GM12874 (cell line): ENCODE results near the gene CTNNA2.
A peak's percentile ranks its signal among the peaks of the same experiment; 100 is the strongest.

ENCODE experiments used
- CTCF ChIP-seq: IDR thresholded peaks from 2 replicates; pipeline ENCODE4 v1.5.1; 2011; ENCODE audit warnings: low read depth, mild to moderate bottlenecking, control low read depth, low read length, moderate library complexity; ENCODE audit not compliant: insufficient read depth

The CTNNA2 gene

DNA sequence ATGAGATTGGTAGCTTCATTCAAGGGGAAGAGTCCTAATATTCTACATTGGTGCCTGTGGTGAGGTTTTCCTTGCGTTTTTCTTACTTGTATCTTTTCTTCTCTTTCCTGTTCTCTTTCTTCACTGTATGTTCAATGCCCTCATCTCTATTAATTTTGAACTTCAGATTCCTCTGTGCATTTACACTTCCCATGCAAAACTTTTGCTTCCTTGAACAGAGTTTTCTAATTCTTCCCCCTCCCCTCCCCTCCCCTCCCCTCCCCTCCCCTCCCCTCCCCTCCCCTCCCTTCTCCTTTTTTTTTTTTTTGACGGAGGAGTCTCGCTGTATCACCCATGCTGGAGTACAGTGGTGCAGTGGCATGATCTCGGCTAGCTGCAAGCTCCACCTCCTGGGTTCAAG lies 403.4 kb downstream of the CTNNA2 start:
- TF ChIP-seq CTCF: no peak

DNA sequence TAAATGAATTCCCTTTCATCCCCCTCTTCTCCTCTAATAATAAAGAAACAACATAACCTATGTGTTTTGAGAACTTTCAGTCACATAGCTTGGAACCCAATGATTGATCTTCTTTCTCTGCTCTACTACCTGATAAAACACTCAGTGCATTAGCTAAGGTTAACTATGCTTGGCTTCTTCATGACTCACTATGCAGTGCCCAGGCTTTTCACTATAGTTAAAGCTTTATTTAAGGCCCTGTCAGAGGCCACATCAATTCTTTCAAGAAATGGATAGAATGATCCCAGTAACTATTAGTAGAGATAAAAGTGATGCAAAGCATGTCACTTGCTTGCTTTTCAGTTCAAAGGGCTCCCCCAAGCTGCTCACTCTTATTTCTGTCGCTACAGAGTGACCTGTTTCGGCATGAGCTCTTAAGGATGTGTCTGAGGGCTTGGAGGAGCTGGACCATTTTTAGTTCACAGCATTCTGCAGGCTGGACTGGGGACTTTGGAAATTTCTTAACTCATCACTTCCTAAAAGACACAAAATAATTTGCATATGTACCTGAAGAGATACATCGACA lies 407.7 kb downstream of the CTNNA2 start:
- no peak for TF ChIP-seq CTCF

DNA sequence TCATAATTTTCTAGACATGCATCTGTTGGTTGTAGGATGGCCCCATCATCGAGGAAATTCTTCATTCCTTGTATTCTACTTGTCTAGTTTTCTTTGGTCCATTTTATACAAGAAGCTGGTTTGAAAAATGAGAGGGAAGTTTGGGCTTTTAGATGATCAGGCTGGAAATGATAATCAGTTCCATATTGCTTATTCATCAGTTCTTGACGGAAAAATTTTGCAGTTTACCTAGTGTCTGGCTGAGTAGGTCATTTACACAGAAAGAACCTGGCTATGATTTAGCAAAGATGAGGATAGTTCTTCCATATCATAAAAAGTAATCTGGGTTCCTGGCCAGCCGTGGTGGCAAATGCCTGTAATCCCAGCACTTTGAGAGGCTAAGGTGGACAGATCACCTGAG lies 416.8 kb downstream of the CTNNA2 start:
- no peak for TF ChIP-seq CTCF

DNA sequence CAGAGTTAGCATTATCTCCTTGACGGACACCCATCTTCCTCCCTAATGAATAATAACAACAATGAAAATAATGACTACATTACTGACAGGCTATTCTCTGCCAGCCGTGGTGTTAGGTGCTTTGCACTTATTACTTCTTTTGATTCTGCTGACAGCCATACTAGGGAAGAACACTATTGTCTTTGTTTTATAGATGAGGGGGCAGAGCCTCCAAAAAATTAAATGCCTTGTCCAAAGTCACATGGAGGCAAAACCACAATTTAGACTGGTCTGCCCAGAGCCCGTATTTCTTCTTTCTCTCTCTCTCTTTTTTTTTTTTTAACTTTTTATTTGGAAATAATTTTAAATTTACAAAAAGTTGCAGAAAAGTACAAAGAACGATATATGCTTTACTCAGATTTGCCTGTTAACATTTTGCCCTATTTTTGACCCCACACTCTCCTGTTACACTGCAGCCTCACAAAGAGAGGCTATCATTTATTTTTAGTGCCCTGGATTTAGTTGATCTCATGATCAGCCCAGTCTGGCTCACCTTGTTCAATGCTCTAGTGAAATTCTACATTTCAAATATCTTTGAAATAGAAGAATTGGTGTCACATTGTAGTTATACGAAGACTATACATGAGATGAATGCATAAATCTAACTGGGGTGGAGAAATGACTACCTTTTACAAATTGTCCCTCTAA lies 422.3 kb downstream of the CTNNA2 start:
- TF ChIP-seq CTCF: no peak

GRCh38 chr2:79935771-79936657 lies 423.2 kb downstream of the CTNNA2 start:
- peak; percentile 69 for TF ChIP-seq CTCF

DNA sequence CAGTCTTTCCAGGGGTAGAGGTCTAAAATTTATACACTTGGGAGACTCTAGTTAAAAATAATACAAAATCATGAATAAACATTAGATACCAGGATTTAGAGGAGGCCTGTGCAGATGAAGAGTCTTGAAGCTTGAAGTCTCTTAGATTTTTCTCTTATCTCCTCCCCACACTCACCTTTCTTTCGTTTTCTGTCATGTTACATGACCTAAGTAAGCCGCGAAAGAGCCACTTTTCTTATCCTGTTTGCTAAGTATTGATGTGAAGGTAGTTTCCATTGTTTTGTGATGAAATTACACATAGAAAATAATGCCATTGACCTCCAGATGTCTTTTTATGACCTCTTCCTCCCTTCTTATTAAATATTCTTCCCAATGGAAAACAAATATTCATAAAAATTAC lies 423.9 kb downstream of the CTNNA2 start:
- TF ChIP-seq CTCF: no peak

GRCh38 chr2:79938648-79939047 lies 425.8 kb downstream of the CTNNA2 start:
- TF ChIP-seq CTCF: no peak
